ENCODE measurements around the gene ZBTB3. TPM values are rescaled to one million over a fixed set of nuclear protein-coding genes. Genes with fewer than 3 reads are reported as not detected.
"Not testable (repeated sequence)": the region's sequence is repeated elsewhere in the genome, so short reads cannot be mapped to it uniquely, and the experiment has no call there.

ZBTB3 gene
- polyA plus RNA-seq, 1 donor from 2014 or later: 8.5 TPM

DNA sequence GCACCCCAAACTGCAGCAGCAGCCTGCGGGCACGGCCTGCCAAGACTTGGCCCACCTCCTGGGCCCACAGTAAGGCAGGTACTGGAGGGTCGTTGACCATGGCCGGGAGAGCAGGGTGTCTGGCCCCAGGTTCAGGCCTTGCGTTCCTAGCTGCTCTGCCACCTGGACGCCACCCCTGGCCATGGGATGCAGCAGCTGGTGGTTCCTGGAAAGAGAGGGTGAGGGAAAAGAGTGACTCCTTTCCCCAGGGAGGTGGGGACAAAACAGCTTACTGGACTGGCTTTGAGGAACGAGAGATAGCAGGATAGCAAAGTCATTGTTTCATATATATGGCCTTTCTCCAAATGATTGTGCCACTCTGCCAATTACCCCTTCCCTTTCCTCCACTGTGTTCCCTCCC lies 48.5 kb downstream of the ZBTB3 start:
- peak overlapping the region; percentile 99 for H3K9ac ChIP-seq (ENCODE audit: low read length)
- H3K9me3 ChIP-seq (ENCODE audit: low read length): no peaks in the 10 kb centered on the region
- no peak overlapping the region for H2AFZ ChIP-seq (ENCODE audit: low read depth, low read length)
- H4K20me1 ChIP-seq (ENCODE audit: insufficient read depth): no peaks in the 10 kb centered on the region
- H3K36me3 ChIP-seq (ENCODE audit: insufficient read depth, low read length): peaks cover 6% of the 10 kb centered on the region
- peak overlapping the region; percentile 96 for H3K27ac ChIP-seq (ENCODE audit: low read length)
- peak overlapping the region; percentile 79 for H3K4me2 ChIP-seq (ENCODE audit: low read length)
- TF ChIP-seq POLR2AphosphoS5 (IDR thresholded peaks at IDR 0.05) (no peak), EZH2 (IDR thresholded peaks at IDR 0.05; ENCODE audit: borderline replicate concordance, insufficient read depth, low read length, poor library complexity, severe bottlenecking) (no peak), MXI1 (conservative IDR thresholded peaks at IDR 0.05; ENCODE audit: poor library complexity, severe bottlenecking) (no peak), EP300 (conservative IDR thresholded peaks at IDR 0.05; ENCODE audit: poor library complexity, severe bottlenecking) (no peak), TAF1 (IDR thresholded peaks at IDR 0.05; ENCODE audit: low read depth) (no peak), RAD21 (conservative IDR thresholded peaks at IDR 0.05) (no peak), SMC3 (conservative IDR thresholded peaks at IDR 0.05; ENCODE audit: poor library complexity) (no peak)
- TF ChIP-seq, protein P1, sequence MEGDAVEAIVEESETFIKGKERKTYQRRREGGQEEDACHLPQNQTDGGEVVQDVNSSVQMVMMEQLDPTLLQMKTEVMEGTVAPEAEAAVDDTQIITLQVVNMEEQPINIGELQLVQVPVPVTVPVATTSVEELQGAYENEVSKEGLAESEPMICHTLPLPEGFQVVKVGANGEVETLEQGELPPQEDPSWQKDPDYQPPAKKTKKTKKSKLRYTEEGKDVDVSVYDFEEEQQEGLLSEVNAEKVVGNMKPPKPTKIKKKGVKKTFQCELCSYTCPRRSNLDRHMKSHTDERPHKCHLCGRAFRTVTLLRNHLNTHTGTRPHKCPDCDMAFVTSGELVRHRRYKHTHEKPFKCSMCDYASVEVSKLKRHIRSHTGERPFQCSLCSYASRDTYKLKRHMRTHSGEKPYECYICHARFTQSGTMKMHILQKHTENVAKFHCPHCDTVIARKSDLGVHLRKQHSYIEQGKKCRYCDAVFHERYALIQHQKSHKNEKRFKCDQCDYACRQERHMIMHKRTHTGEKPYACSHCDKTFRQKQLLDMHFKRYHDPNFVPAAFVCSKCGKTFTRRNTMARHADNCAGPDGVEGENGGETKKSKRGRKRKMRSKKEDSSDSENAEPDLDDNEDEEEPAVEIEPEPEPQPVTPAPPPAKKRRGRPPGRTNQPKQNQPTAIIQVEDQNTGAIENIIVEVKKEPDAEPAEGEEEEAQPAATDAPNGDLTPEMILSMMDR (IDR thresholded peaks at IDR 0.05; ENCODE audit: poor library complexity, severe bottlenecking): no peak
- TF ChIP-seq, protein P2, sequence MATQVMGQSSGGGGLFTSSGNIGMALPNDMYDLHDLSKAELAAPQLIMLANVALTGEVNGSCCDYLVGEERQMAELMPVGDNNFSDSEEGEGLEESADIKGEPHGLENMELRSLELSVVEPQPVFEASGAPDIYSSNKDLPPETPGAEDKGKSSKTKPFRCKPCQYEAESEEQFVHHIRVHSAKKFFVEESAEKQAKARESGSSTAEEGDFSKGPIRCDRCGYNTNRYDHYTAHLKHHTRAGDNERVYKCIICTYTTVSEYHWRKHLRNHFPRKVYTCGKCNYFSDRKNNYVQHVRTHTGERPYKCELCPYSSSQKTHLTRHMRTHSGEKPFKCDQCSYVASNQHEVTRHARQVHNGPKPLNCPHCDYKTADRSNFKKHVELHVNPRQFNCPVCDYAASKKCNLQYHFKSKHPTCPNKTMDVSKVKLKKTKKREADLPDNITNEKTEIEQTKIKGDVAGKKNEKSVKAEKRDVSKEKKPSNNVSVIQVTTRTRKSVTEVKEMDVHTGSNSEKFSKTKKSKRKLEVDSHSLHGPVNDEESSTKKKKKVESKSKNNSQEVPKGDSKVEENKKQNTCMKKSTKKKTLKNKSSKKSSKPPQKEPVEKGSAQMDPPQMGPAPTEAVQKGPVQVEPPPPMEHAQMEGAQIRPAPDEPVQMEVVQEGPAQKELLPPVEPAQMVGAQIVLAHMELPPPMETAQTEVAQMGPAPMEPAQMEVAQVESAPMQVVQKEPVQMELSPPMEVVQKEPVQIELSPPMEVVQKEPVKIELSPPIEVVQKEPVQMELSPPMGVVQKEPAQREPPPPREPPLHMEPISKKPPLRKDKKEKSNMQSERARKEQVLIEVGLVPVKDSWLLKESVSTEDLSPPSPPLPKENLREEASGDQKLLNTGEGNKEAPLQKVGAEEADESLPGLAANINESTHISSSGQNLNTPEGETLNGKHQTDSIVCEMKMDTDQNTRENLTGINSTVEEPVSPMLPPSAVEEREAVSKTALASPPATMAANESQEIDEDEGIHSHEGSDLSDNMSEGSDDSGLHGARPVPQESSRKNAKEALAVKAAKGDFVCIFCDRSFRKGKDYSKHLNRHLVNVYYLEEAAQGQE (IDR thresholded peaks at IDR 0.05; ENCODE audit: borderline replicate concordance): no peak
- H3K27me3 ChIP-seq (ENCODE audit: insufficient read depth, low read depth, low read length): no peaks in the 10 kb centered on the region
- no peaks in the 10 kb centered on the region for H3K9me2 ChIP-seq (ENCODE audit: insufficient read depth, low read length)
- peaks cover 40% of the 10 kb centered on the region for H3K79me2 ChIP-seq (replicated peaks; ENCODE audit: insufficient read depth, low read length)
- H3F3A ChIP-seq (ENCODE audit: insufficient read depth, low read length, poor library complexity, severe bottlenecking): peaks cover 6% of the 10 kb centered on the region
- H3K4me3 ChIP-seq (ENCODE audit: low read length): peak overlapping the region; percentile 75

DNA sequence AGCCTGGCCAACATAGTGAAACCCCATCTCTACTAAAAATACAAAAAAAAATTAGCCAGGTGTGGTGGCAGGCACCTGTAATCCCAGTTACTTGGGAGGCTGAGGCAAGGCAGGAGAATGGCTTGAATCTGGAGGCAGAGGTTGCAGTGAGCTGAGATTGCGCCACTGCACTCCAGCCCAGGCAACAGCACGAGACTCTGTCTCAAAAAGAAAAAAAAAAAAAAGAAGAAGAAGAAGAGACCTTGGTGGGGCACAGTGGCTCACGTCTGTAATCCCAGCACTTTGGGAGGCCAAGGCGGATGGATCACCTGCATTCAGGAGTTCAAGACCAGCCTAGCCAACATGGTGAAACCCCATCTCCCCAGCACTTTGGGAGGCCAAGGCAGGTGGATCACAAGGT lies 50.0 kb downstream of the ZBTB3 start:
- not testable (repeated sequence) for H3K9ac ChIP-seq (ENCODE audit: low read length); H3K36me3 ChIP-seq (ENCODE audit: insufficient read depth, low read length); H4K20me1 ChIP-seq (ENCODE audit: insufficient read depth); H3K4me2 ChIP-seq (ENCODE audit: low read length); H3K27me3 ChIP-seq (ENCODE audit: insufficient read depth, low read depth, low read length); H3K27ac ChIP-seq (ENCODE audit: low read length); H3K9me3 ChIP-seq (ENCODE audit: low read length); H3K9me2 ChIP-seq (ENCODE audit: insufficient read depth, low read length); H3F3A ChIP-seq (ENCODE audit: insufficient read depth, low read length, poor library complexity, severe bottlenecking); H2AFZ ChIP-seq (ENCODE audit: low read depth, low read length); H3K4me3 ChIP-seq (ENCODE audit: low read length)
- peaks cover 40% of the 10 kb centered on the region for H3K79me2 ChIP-seq (replicated peaks; ENCODE audit: insufficient read depth, low read length)

DNA sequence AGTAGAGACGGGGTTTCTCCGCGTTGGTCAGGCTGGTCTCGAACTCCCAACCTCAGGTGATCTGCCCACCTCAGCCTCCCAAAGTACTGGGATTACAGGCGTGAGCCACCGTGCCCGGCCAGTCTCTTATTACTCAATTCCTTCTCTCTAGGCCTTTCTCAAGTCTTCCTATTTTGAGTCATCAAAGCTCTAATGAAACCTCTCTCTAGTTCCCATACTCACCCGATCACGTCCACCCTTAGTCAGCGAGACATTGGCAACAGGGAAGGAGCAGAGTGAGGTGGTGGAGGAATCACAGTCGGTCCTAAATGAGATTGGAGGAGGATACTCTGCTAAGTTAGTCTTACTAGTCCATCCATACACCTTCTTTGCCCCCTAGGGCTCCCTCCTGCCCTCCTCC lies 51.7 kb downstream of the ZBTB3 start:
- no peak overlapping the region for H3K27ac ChIP-seq (ENCODE audit: low read length)
- no peaks in the 10 kb centered on the region for H3K9me3 ChIP-seq (ENCODE audit: low read length)
- no peak overlapping the region for H3K9ac ChIP-seq (ENCODE audit: low read length)
- peaks cover 25% of the 10 kb centered on the region for H3K79me2 ChIP-seq (replicated peaks; ENCODE audit: insufficient read depth, low read length)
- no peaks in the 10 kb centered on the region for H3K9me2 ChIP-seq (ENCODE audit: insufficient read depth, low read length)
- TF ChIP-seq, protein P1 (IDR thresholded peaks at IDR 0.05; ENCODE audit: poor library complexity, severe bottlenecking): no peak
- TF ChIP-seq MXI1 (conservative IDR thresholded peaks at IDR 0.05; ENCODE audit: poor library complexity, severe bottlenecking) (no peak), SMC3 (conservative IDR thresholded peaks at IDR 0.05; ENCODE audit: poor library complexity) (no peak), TAF1 (IDR thresholded peaks at IDR 0.05; ENCODE audit: low read depth) (no peak), EP300 (conservative IDR thresholded peaks at IDR 0.05; ENCODE audit: poor library complexity, severe bottlenecking) (no peak), RAD21 (conservative IDR thresholded peaks at IDR 0.05) (no peak), POLR2AphosphoS5 (IDR thresholded peaks at IDR 0.05) (no peak), EZH2 (IDR thresholded peaks at IDR 0.05; ENCODE audit: borderline replicate concordance, insufficient read depth, low read length, poor library complexity, severe bottlenecking) (no peak)
- TF ChIP-seq, protein P2 (IDR thresholded peaks at IDR 0.05; ENCODE audit: borderline replicate concordance): no peak
- no peak overlapping the region for H2AFZ ChIP-seq (ENCODE audit: low read depth, low read length)
- no peaks in the 10 kb centered on the region for H3F3A ChIP-seq (ENCODE audit: insufficient read depth, low read length, poor library complexity, severe bottlenecking)
- no peaks in the 10 kb centered on the region for H3K36me3 ChIP-seq (ENCODE audit: insufficient read depth, low read length)
- H4K20me1 ChIP-seq (ENCODE audit: insufficient read depth): no peaks in the 10 kb centered on the region
- no peak overlapping the region for H3K4me3 ChIP-seq (ENCODE audit: low read length)
- no peaks in the 10 kb centered on the region for H3K27me3 ChIP-seq (ENCODE audit: insufficient read depth, low read depth, low read length)
- H3K4me2 ChIP-seq (ENCODE audit: low read length): no peak overlapping the region

All from neural cell (in vitro differentiated cells).